HK-2 (cell line): Measurements from ENCODE around the gene MIA.
"Not testable (repeated sequence)": the region's sequence is repeated elsewhere in the genome, so short reads cannot be mapped to it uniquely, and the experiment has no call there.

ENCODE experiments used
- DNase-seq: peaks from one replicate; pipeline ENCODE4 v3.0.0-alpha.2; 2018; ENCODE audit not compliant: unreplicated experiment

Gene MIA

GRCh38 chr19:40803857-40804782 is 28.8 kb downstream of the MIA start:
- DNase-seq: no peak

GRCh38 chr19:40804783-40805242 is 29.5 kb downstream of the MIA start:
- DNase-seq: no peak

- DNase-seq: no peak
These were observed 30.0 kb downstream of the MIA start for GRCh38 chr19:40805258-40805868.

- no peak for DNase-seq
These were observed 31.3 kb downstream of the MIA start for GRCh38 chr19:40806423-40807146.

GRCh38 chr19:40807147-40808020 is 32.1 kb downstream of the MIA start:
- no peak for DNase-seq

GRCh38 chr19:40808021-40808325 is 32.7 kb downstream of the MIA start:
- no peak for DNase-seq

- no peak for DNase-seq
These were observed 33.2 kb downstream of the MIA start for GRCh38 chr19:40808497-40808896.

GRCh38 chr19:40809358-40810086 is 34.2 kb downstream of the MIA start:
- no peak for DNase-seq

GRCh38 chr19:40810160-40810559 is 34.8 kb downstream of the MIA start:
- no peak for DNase-seq

GRCh38 chr19:40810649-40811408 is 35.5 kb downstream of the MIA start:
- DNase-seq: peak; percentile 90

- DNase-seq: no peak
These were observed 36.4 kb downstream of the MIA start for GRCh38 chr19:40811478-40812341.

GRCh38 chr19:40812571-40812970 is 37.2 kb downstream of the MIA start:
- DNase-seq: not testable (repeated sequence)

GRCh38 chr19:40813182-40813581 is 37.9 kb downstream of the MIA start:
- DNase-seq: no peak

- no peak for DNase-seq
These were observed 39.9 kb downstream of the MIA start for GRCh38 chr19:40815223-40815622.

GRCh38 chr19:40818480-40819399 is 43.4 kb downstream of the MIA start:
- not testable (repeated sequence) for DNase-seq

- not testable (repeated sequence) for DNase-seq
These were observed 44.3 kb downstream of the MIA start for GRCh38 chr19:40819479-40820234.

- DNase-seq: no peak
These were observed 46.8 kb downstream of the MIA start for GRCh38 chr19:40822161-40822560.
